ENCODE results near the gene KCNT1.

The KCNT1 gene

DNA sequence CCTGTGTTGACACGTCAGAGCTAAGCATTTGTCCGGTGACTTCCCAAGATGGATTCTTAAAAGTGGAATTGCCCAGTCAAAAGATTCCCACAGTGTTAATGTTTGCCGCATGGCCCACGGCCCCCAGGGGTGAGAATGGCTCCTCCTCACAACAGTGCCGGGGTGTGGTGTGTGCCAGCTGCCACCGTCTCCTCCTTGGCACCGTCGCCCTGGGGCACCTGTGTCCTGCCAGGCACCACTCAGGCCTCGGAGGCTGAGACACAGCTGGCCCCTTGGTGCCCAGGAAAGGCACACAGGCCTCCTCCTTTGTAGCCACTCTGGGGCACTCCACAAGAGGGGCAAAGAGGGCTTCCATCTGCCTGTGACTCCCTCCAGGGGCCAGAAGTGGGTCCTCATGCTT lies 4.3 kb downstream of the KCNT1 start:
- no peaks in the 10 kb centered on the region for H3K27me3 ChIP-seq
- H3K9ac ChIP-seq: no peak overlapping the region
- no peaks in the 10 kb centered on the region for H3K9me3 ChIP-seq
- peaks cover 24% of the 10 kb centered on the region for H3K4me1 ChIP-seq
- no peak overlapping the region for H3K4me2 ChIP-seq
- H3K27ac ChIP-seq: no peak overlapping the region
- no peak for TF ChIP-seq Cebpa-rat (IDR thresholded peaks at IDR 0.05)
- H3K36me3 ChIP-seq: no peaks in the 10 kb centered on the region
- H3K4me3 ChIP-seq: no peak overlapping the region
- no peaks in the 10 kb centered on the region for H4K20me1 ChIP-seq

DNA sequence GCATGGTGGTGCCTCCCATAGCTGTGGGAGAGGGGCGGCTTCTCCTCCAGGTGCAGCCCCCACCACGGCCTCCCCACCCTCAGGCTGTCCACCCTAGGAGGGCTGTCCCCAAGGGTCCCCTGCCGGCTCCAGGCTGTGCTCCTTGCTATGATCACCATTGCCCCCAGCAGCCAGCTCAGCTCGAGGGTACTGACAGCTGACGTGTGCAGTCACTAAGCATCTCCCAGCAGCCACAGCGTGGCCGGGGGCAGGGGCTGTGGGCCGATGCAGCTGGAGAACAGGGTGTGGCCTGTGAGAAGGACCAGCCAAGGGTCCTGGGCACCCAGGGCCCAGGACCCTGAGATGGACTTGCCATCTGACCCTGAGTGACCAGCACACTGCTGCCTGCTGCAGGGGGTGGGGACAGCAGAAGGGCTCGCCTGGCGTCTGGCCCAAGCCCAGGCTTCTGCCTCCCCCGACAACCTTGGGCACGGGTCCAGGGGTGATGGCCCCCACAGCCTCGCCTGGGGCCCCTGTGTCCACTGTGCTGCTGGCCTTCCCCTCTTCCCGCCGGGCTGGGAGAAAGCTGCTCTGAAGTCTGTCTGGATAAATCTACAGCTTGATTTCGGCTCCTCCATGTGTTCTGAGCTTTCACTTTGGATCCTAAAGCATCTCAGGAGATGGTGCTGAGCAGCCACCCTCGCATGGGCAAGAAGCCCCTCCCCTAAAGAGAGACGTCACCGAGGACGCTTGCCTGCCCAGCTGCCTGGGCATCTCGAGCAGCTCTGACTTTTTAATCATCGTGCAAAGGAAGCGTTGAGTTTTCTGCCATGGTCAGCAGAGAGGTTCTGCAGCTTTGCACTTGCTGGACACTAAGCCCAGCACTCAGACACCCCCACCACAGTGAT lies 5.5 kb downstream of the KCNT1 start:
- Histone ChIP-seq H3K27ac (no peak overlapping the region), H3K4me1 (peaks cover 26% of the 10 kb centered on the region), H3K4me3 (no peak overlapping the region), H3K9ac (no peak overlapping the region), H3K4me2 (no peak overlapping the region), H3K36me3 (no peaks in the 10 kb centered on the region), H4K20me1 (no peaks in the 10 kb centered on the region), H3K27me3 (no peaks in the 10 kb centered on the region), H3K9me3 (no peaks in the 10 kb centered on the region)
- TF ChIP-seq Cebpa-rat (IDR thresholded peaks at IDR 0.05): no peak

DNA sequence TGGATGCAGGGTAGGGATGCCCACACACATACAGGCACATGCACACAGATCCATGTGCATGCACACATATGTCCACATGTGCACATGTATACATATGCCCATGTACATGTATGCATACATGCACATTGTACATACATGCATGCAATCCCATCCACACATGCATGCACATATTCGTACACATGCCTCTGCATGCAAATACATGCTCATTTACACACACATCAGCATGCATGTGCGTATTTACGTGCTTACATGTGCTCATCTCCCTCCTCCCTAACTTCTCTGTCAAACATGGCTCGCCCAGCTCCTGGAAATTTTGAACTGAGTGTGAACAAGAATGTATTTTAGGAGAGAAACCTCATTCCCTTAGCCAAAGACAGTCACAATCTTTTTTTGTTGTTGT lies 6.2 kb downstream of the KCNT1 start:
- H3K36me3 ChIP-seq: no peaks in the 10 kb centered on the region
- H3K27me3 ChIP-seq: no peaks in the 10 kb centered on the region
- no peak overlapping the region for H3K4me2 ChIP-seq
- no peak for TF ChIP-seq Cebpa-rat (IDR thresholded peaks at IDR 0.05)
- no peaks in the 10 kb centered on the region for H3K9me3 ChIP-seq
- H3K4me3 ChIP-seq: no peak overlapping the region
- no peak overlapping the region for H3K27ac ChIP-seq
- no peak overlapping the region for H3K9ac ChIP-seq
- H4K20me1 ChIP-seq: no peaks in the 10 kb centered on the region
- H3K4me1 ChIP-seq: peaks cover 32% of the 10 kb centered on the region

- Histone ChIP-seq H3K9me3 (no peaks in the 10 kb centered on the region), H3K27me3 (no peaks in the 10 kb centered on the region), H3K9ac (no peak overlapping the region), H3K4me2 (peak overlapping the region; percentile 81), H3K4me3 (no peak overlapping the region), H3K36me3 (no peaks in the 10 kb centered on the region), H3K4me1 (peaks cover 60% of the 10 kb centered on the region), H3K27ac (peak overlapping the region; percentile 65), H4K20me1 (no peaks in the 10 kb centered on the region)
- TF ChIP-seq Cebpa-rat (IDR thresholded peaks at IDR 0.05): no peak
These were observed 9.4 kb downstream of the KCNT1 start for GRCh38 chr9:135711391-135711790.

GRCh38 chr9:135711881-135712280 lies 9.9 kb downstream of the KCNT1 start:
- peak overlapping the region; percentile 65 for H3K27ac ChIP-seq
- H4K20me1 ChIP-seq: no peaks in the 10 kb centered on the region
- no peaks in the 10 kb centered on the region for H3K36me3 ChIP-seq
- H3K9me3 ChIP-seq: no peaks in the 10 kb centered on the region
- peaks cover 60% of the 10 kb centered on the region for H3K4me1 ChIP-seq
- no peaks in the 10 kb centered on the region for H3K27me3 ChIP-seq
- H3K4me2 ChIP-seq: peak overlapping the region; percentile 81
- H3K9ac ChIP-seq: no peak overlapping the region
- H3K4me3 ChIP-seq: no peak overlapping the region
- no peak for TF ChIP-seq Cebpa-rat (IDR thresholded peaks at IDR 0.05)

GRCh38 chr9:135712613-135713295 lies 10.8 kb downstream of the KCNT1 start:
- no peak for TF ChIP-seq Cebpa-rat (IDR thresholded peaks at IDR 0.05)
- Histone ChIP-seq H3K4me3 (0 out of 2 replicates have a peak overlapping the region, but pooled peaks have one; percentile 12), H3K9me3 (no peaks in the 10 kb centered on the region), H3K27me3 (no peaks in the 10 kb centered on the region), H3K4me1 (peaks cover 60% of the 10 kb centered on the region), H3K36me3 (no peaks in the 10 kb centered on the region), H3K27ac (peak overlapping the region; percentile 65), H3K4me2 (peak overlapping the region; percentile 81), H3K9ac (peak overlapping the region; percentile 15; the same call in 1 of the 2 replicates), H4K20me1 (no peaks in the 10 kb centered on the region)

GRCh38 chr9:135714242-135715055 lies 12.5 kb downstream of the KCNT1 start:
- Histone ChIP-seq H4K20me1 (no peaks in the 10 kb centered on the region), H3K36me3 (no peaks in the 10 kb centered on the region), H3K4me2 (peak overlapping the region; percentile 81), H3K4me1 (peaks cover 77% of the 10 kb centered on the region), H3K27ac (no peak overlapping the region), H3K9me3 (no peaks in the 10 kb centered on the region), H3K4me3 (no peak overlapping the region), H3K9ac (no peak overlapping the region), H3K27me3 (no peaks in the 10 kb centered on the region)
- TF ChIP-seq Cebpa-rat (IDR thresholded peaks at IDR 0.05): no peak

DNA sequence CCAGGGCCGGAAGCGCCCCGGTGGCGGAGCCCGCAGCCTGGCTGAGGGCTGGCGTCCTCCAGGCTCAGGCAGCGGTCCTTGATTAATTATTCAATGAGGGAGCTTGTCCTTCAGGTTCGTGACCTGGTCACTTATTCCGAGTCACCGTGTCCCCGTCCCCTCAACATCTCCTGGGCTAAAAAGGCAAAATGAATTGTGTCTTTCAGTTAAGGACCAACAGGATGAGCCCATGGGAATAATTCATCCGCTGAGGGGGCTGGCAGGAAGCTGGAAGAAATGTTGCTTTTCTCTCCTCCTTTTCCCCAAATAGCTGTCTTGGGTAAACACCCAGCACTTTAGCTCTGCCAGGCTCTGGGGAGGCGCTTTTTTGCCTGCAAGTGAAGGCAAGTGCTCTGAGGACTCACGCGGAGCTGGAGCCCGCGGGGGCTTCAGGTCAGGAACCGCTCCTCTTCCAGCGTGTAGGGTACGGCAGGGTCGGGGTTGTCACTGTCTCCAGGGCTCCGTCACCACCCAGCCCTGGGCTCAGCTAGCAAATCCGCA lies 13.1 kb downstream of the KCNT1 start:
- Histone ChIP-seq H3K4me3 (no peak overlapping the region), H3K27ac (no peak overlapping the region), H3K9ac (no peak overlapping the region), H3K9me3 (no peaks in the 10 kb centered on the region), H4K20me1 (no peaks in the 10 kb centered on the region), H3K4me2 (peak overlapping the region; percentile 42), H3K27me3 (no peaks in the 10 kb centered on the region), H3K36me3 (no peaks in the 10 kb centered on the region), H3K4me1 (peaks cover 84% of the 10 kb centered on the region)
- TF ChIP-seq Cebpa-rat (IDR thresholded peaks at IDR 0.05): no peak

DNA sequence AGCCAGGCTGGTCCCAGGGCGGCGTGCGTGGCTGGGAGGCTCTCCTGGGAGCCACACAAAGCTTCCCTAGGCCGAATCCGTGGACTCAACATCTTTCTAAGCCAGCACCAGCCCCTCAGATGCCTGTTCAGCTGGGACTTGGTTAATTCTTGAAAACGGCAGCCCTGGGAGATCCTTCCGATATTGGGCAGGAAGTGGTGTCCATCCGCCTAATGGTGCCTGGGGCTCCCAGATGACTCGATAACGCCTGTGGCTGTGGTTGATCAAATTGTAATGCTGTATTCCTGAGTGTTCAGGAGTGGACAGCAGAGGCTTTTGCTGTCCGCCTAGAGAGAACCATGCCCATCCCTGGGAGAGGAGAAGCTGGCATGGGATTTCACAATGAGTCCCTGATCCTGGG lies 14.1 kb downstream of the KCNT1 start:
- H3K4me2 ChIP-seq: peak overlapping the region; percentile 42; the same call in 1 of the 2 replicates
- H4K20me1 ChIP-seq: no peaks in the 10 kb centered on the region
- H3K9ac ChIP-seq: no peak overlapping the region
- no peak overlapping the region for H3K4me3 ChIP-seq
- no peak overlapping the region for H3K27ac ChIP-seq
- H3K4me1 ChIP-seq: peaks cover 87% of the 10 kb centered on the region
- TF ChIP-seq Cebpa-rat (IDR thresholded peaks at IDR 0.05): no peak
- no peaks in the 10 kb centered on the region for H3K27me3 ChIP-seq
- H3K36me3 ChIP-seq: no peaks in the 10 kb centered on the region
- no peaks in the 10 kb centered on the region for H3K9me3 ChIP-seq

Measured in BLaER1 (cell line).